Measurements from ENCODE around the gene DZANK1.

DNA sequence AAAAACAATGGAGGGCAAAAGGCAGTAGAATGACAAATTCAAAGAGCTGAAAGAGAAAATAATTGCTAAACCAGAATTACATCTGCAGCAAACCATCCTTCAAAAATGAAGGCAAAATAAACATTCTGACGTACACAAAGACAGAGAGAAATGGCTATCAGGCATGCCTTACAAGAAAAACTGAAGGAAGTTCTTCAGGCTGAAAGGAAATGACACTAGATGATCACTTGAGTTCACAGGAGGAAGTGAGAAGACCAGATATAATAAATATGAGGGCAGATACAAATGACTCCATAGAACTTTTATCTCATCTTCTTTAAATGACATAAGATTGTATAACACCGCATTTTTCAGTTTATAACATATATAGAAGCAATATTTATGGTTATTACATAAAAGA is 30.0 kb downstream of the DZANK1 start:
- TF ChIP-seq, protein P1, sequence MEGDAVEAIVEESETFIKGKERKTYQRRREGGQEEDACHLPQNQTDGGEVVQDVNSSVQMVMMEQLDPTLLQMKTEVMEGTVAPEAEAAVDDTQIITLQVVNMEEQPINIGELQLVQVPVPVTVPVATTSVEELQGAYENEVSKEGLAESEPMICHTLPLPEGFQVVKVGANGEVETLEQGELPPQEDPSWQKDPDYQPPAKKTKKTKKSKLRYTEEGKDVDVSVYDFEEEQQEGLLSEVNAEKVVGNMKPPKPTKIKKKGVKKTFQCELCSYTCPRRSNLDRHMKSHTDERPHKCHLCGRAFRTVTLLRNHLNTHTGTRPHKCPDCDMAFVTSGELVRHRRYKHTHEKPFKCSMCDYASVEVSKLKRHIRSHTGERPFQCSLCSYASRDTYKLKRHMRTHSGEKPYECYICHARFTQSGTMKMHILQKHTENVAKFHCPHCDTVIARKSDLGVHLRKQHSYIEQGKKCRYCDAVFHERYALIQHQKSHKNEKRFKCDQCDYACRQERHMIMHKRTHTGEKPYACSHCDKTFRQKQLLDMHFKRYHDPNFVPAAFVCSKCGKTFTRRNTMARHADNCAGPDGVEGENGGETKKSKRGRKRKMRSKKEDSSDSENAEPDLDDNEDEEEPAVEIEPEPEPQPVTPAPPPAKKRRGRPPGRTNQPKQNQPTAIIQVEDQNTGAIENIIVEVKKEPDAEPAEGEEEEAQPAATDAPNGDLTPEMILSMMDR (IDR thresholded peaks at IDR 0.05): no peak
- TF ChIP-seq POLR2AphosphoS5 (IDR thresholded peaks at IDR 0.05): no peak

All from breast epithelium (tissue), 3 donors.